Keratinocyte (primary cell): ENCODE measurements around the gene PCDHAC1. TPM values are rescaled to one million over a fixed set of nuclear protein-coding genes. Genes with fewer than 3 reads are reported as not detected.

Experiments used
- DNase-seq: peaks from one replicate; pipeline ENCODE4 v3.0.0-alpha.2; 2011; ENCODE audit warnings: low read depth, missing footprints, low spot score
- FAIRE-seq: peaks from 2 replicates; lab custom pipeline; 2011; peaks lifted over from hg19 to GRCh38; lab: Jason Lieb, UNC
- H2AFZ ChIP-seq: 2 replicates; pipeline ENCODE4 v1.6.0; 2012; ENCODE audit warnings: low read length, control low read depth, inconsistent platforms; ENCODE audit not compliant: control insufficient read depth
- H3K27ac ChIP-seq: 2 replicates; pipeline ENCODE4 v1.5.1; 2011; ENCODE audit warnings: low read length; ENCODE audit not compliant: control insufficient read depth, insufficient read depth
- H3K27me3 ChIP-seq: 3 replicates; pipeline ENCODE4 v1.6.0; 2011; ENCODE audit warnings: low read length; ENCODE audit not compliant: control insufficient read depth, insufficient read depth; ENCODE audit errors: extremely low read depth
- H3K36me3 ChIP-seq, 2 experiments: 2 replicates in 1 of 2; 3 replicates in 1 of 2; pipeline ENCODE4 v1.5.1; 2011; ENCODE audit warnings: low read length in 2 of 2, mild to moderate bottlenecking in 1 of 2; ENCODE audit not compliant: control insufficient read depth in 2 of 2, insufficient read depth in 2 of 2; ENCODE audit errors: extremely low read depth in 1 of 2
- H3K4me1 ChIP-seq: 3 replicates; pipeline ENCODE4 v1.5.1; 2011; ENCODE audit warnings: low read length; ENCODE audit not compliant: control insufficient read depth, insufficient read depth; ENCODE audit errors: extremely low read depth
- H3K4me2 ChIP-seq: 3 replicates; pipeline ENCODE4 v1.6.0; 2011; ENCODE audit warnings: low read depth, low read length; ENCODE audit not compliant: control insufficient read depth, insufficient read depth; ENCODE audit errors: extremely low read depth
- H3K4me3 ChIP-seq, 3 experiments: fragments of 200-600 bp in 1 of 3; sonication (generic) in 1 of 3; 2 replicates in 2 of 3; 3 replicates in 1 of 3; pipeline ENCODE4 v1.5.1; 2011 to 2016; ENCODE audit warnings: low read length in 3 of 3, mild to moderate bottlenecking in 3 of 3, control low read depth in 2 of 3, inconsistent platforms in 1 of 3, low read depth in 1 of 3, mixed read lengths in 1 of 3, mixed run types in 1 of 3, moderate library complexity in 1 of 3; ENCODE audit not compliant: control insufficient read depth in 2 of 3, insufficient read depth in 2 of 3; ENCODE audit errors: extremely low read depth in 1 of 3
- H3K79me2 ChIP-seq: 2 replicates; pipeline ENCODE4 v1.6.0; 2012; ENCODE audit warnings: low read length; ENCODE audit not compliant: control insufficient read depth, insufficient read depth
- H3K9ac ChIP-seq: 3 replicates; pipeline ENCODE4 v1.6.0; 2011; ENCODE audit warnings: low read length; ENCODE audit not compliant: control insufficient read depth, insufficient read depth; ENCODE audit errors: extremely low read depth
- H3K9me1 ChIP-seq: 3 replicates; pipeline ENCODE4 v1.6.0; 2011; ENCODE audit warnings: low read length; ENCODE audit not compliant: control insufficient read depth, insufficient read depth; ENCODE audit errors: extremely low read depth
- H3K9me3 ChIP-seq: 2 replicates; pipeline ENCODE4 v1.5.1; 2012; ENCODE audit warnings: low read depth, low read length; ENCODE audit not compliant: control insufficient read depth
- H4K20me1 ChIP-seq: 3 replicates; pipeline ENCODE4 v1.6.0; 2011; ENCODE audit warnings: low read length; ENCODE audit not compliant: control insufficient read depth, insufficient read depth; ENCODE audit errors: extremely low read depth
- EZH2 ChIP-seq: IDR thresholded peaks from one replicate; pipeline ENCODE4 v1.6.1; 2012; ENCODE audit warnings: inconsistent platforms, mild to moderate bottlenecking, low read length, moderate library complexity
- dilution Hi-C: fragments of 300-500 bp; cut with MboI; formaldehyde crosslinking; loops from one replicate; pipeline ENCODE4 v1.7.0; 2020; ENCODE audit warnings: low sequenced_read_pairs; ENCODE audit not compliant: extremely low pct_ligation_motif_present
- polyA plus RNA-seq, 5 experiments: library from polyadenylated mRNA; depleted of rRNA in 3 of 5; stranded (reverse) in 3 of 5; stranded (forward) in 1 of 5; unstranded in 1 of 5; fragments of >200 nt; gene quantifications; 1 replicate in 1 of 5; 2 replicates in 3 of 5; 3 replicates in 1 of 5; pipeline versions ENCODE4 v1.2.1 to v1.2.3, GENCODE V29; 2011 to 2012; ENCODE audit warnings: missing spikeins in 2 of 5, low read depth in 1 of 5, low replicate concordance in 1 of 5
- TF ChIP-seq, protein P1 (sequence below), 3 experiments: IDR thresholded peaks in 1 of 3; conservative IDR thresholded peaks in 1 of 3; optimal IDR thresholded peaks in 1 of 3; 2 replicates in 2 of 3; 3 replicates in 1 of 3; pipeline versions ENCODE3 to v1.5.1; 2011; ENCODE audit warnings: low read length in 3 of 3, mild to moderate bottlenecking in 3 of 3, moderate library complexity in 2 of 3, control low read depth in 1 of 3, inconsistent platforms in 1 of 3; ENCODE audit not compliant: insufficient read depth in 2 of 3; ENCODE audit errors: extremely low read depth in 1 of 3

Gene PCDHAC1
- polyA plus RNA-seq, 1 donor (not counting 4 experiments of a cell fraction or from before 2014, with no cell fraction given) = 0.45 TPM

DNA sequence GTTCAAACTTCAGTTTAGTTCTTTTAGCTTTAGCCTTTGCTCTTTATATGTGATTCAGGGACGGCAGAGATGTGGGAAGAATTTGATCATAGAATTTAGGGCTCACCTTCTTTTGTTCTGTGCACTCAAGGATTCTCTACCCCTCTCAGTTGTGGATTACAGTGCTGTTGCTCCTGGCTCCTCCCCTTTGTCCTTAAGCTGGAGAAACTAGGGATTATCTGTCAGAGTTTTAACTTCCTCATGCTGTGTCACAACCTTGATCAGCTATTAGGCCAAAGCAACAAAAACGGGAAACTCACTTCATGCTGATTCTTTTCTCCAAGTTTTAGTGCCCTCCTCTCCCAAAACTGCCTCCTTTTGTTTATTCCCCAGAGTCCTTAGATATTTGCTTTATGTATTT, 27.1 kb downstream of the PCDHAC1 start:
- no peak overlapping the region for H2AFZ ChIP-seq
- no peak overlapping the region for H3K4me3 ChIP-seq
- no peak for FAIRE-seq
- no peaks in the 10 kb centered on the region for H3K79me2 ChIP-seq
- dilution Hi-C loops = no loop called here
- H3K27ac ChIP-seq = no peak overlapping the region
- no peak overlapping the region for H3K9ac ChIP-seq
- no peaks in the 10 kb centered on the region for H3K36me3 ChIP-seq
- no peaks in the 10 kb centered on the region for H3K9me1 ChIP-seq
- DNase-seq = no peak
- H3K4me1 ChIP-seq = no peaks in the 10 kb centered on the region
- TF ChIP-seq, protein P1, sequence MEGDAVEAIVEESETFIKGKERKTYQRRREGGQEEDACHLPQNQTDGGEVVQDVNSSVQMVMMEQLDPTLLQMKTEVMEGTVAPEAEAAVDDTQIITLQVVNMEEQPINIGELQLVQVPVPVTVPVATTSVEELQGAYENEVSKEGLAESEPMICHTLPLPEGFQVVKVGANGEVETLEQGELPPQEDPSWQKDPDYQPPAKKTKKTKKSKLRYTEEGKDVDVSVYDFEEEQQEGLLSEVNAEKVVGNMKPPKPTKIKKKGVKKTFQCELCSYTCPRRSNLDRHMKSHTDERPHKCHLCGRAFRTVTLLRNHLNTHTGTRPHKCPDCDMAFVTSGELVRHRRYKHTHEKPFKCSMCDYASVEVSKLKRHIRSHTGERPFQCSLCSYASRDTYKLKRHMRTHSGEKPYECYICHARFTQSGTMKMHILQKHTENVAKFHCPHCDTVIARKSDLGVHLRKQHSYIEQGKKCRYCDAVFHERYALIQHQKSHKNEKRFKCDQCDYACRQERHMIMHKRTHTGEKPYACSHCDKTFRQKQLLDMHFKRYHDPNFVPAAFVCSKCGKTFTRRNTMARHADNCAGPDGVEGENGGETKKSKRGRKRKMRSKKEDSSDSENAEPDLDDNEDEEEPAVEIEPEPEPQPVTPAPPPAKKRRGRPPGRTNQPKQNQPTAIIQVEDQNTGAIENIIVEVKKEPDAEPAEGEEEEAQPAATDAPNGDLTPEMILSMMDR (optimal IDR thresholded peaks at IDR 0.05 in 1 of 3, IDR thresholded peaks at IDR 0.05 in 1 of 3, conservative IDR thresholded peaks at IDR 0.05 in 1 of 3; ENCODE audit: extremely low read depth in 1 of 3, insufficient read depth in 2 of 3, low read length in 3 of 3) = no peak
- no peak for TF ChIP-seq EZH2
- H3K4me2 ChIP-seq = no peak overlapping the region
- H3K9me3 ChIP-seq = no peaks in the 10 kb centered on the region
- no peaks in the 10 kb centered on the region for H4K20me1 ChIP-seq
- H3K27me3 ChIP-seq = no peaks in the 10 kb centered on the region

DNA sequence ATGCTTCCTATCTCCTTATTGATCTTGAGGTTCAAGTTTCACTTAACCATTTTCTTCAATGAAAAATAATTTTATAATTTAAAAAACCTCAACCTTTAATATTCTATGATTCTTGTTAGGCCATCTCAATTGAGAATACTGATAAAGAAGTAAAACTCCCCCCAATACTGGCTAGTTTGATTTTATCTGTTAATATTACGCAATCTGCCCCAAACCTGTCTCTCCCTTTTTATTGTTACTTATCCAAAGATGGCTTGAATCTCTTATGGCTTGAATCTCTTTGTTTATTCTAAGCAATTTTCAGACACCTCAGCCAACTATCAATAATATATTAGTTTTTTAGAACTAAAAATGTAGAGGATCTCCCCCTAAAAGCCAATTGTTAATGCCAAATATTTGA, 36.1 kb downstream of the PCDHAC1 start:
- H3K27ac ChIP-seq = no peak overlapping the region
- H2AFZ ChIP-seq = no peak overlapping the region
- no peaks in the 10 kb centered on the region for H3K9me3 ChIP-seq
- dilution Hi-C loops = no loop called here
- DNase-seq (no peak), FAIRE-seq (no peak)
- H3K27me3 ChIP-seq = peaks cover 14% of the 10 kb centered on the region
- H3K9ac ChIP-seq = no peak overlapping the region
- no peaks in the 10 kb centered on the region for H3K79me2 ChIP-seq
- H3K36me3 ChIP-seq = no peaks in the 10 kb centered on the region
- TF ChIP-seq EZH2 = no peak
- TF ChIP-seq, protein P1 (optimal IDR thresholded peaks at IDR 0.05 in 1 of 3, IDR thresholded peaks at IDR 0.05 in 1 of 3, conservative IDR thresholded peaks at IDR 0.05 in 1 of 3; ENCODE audit: extremely low read depth in 1 of 3, insufficient read depth in 2 of 3, low read length in 3 of 3) = no peak
- H3K4me1 ChIP-seq = peaks cover 2% of the 10 kb centered on the region
- no peak overlapping the region for H3K4me3 ChIP-seq
- no peaks in the 10 kb centered on the region for H3K9me1 ChIP-seq
- H4K20me1 ChIP-seq = no peaks in the 10 kb centered on the region
- no peak overlapping the region for H3K4me2 ChIP-seq
